SK-N-SH treated with all-trans-retinoic acid at 6 μM for 48 hours (cell line): ENCODE results near the gene FSIP1.

Experiments
- ATAC-seq: fragments of 200-7000 bp; cut with Tn5 transposase; 3 replicates; pipeline ENCODE4 v1.9.1; 2020; ENCODE audit warnings: mild to moderate bottlenecking, moderate library complexity
- ARNTL ChIP-seq: fragments of 450-650 bp; formaldehyde crosslinking; IDR thresholded peaks from 2 replicates; pipeline ENCODE4 v1.5.0; 2020; ENCODE audit warnings: low read depth, mild to moderate bottlenecking, moderate library complexity, borderline replicate concordance
- BACH2 ChIP-seq: fragments of 250-450 bp; sonication (Bioruptor Pico); IDR thresholded peaks from 2 replicates; pipeline ENCODE4 v1.9.0; 2021; ENCODE audit warnings: mild to moderate bottlenecking, borderline replicate concordance
- CSDC2 ChIP-seq: fragments of 250-450 bp; sonication (Bioruptor Pico); IDR thresholded peaks from 2 replicates; pipeline ENCODE4 v1.5.0; 2020; ENCODE audit warnings: mild to moderate bottlenecking, moderate library complexity
- CSRNP3 ChIP-seq: fragments of 250-450 bp; sonication (Bioruptor Pico); IDR thresholded peaks from 2 replicates; pipeline ENCODE4 v1.5.1; 2021; ENCODE audit warnings: mild to moderate bottlenecking, moderate library complexity
- ESRRG ChIP-seq: fragments of 250-450 bp; sonication (Bioruptor Pico); IDR thresholded peaks from 2 replicates; pipeline ENCODE4 v1.6.1; 2021; ENCODE audit warnings: mild to moderate bottlenecking
- GLIS3 ChIP-seq: fragments of 250-450 bp; sonication (Bioruptor Pico); IDR thresholded peaks from 2 replicates; pipeline ENCODE4 v1.5.0; 2020; ENCODE audit warnings: mild to moderate bottlenecking, moderate library complexity
- PPARA ChIP-seq: fragments of 250-450 bp; sonication (Bioruptor Pico); IDR thresholded peaks from 2 replicates; pipeline ENCODE4 v1.5.0; 2020; ENCODE audit warnings: mild to moderate bottlenecking, borderline replicate concordance
- RARB ChIP-seq: fragments of 250-450 bp; sonication (Bioruptor Pico); IDR thresholded peaks from 2 replicates; pipeline ENCODE4 v1.8.0; 2021; ENCODE audit warnings: mild to moderate bottlenecking, moderate library complexity
- SNAI2 ChIP-seq: fragments of 250-450 bp; sonication (Bioruptor Pico); IDR thresholded peaks from 2 replicates; pipeline ENCODE4 v1.5.0; 2020; ENCODE audit warnings: mild to moderate bottlenecking, moderate library complexity
- TCF4 ChIP-seq: fragments of 250-450 bp; sonication (Bioruptor Pico); IDR thresholded peaks from 2 replicates; pipeline ENCODE4 v1.8.0; 2021; ENCODE audit warnings: mild to moderate bottlenecking, moderate library complexity, borderline replicate concordance
- TOX ChIP-seq: fragments of 250-450 bp; sonication (Bioruptor Pico); IDR thresholded peaks from 2 replicates; pipeline ENCODE4 v1.8.0; 2021; ENCODE audit warnings: mild to moderate bottlenecking, moderate library complexity, borderline replicate concordance
- ZC3H10 ChIP-seq: fragments of 250-450 bp; sonication (Bioruptor Pico); IDR thresholded peaks from 2 replicates; pipeline ENCODE4 v1.5.1; 2021; ENCODE audit warnings: mild to moderate bottlenecking, moderate library complexity
- ZFP3 ChIP-seq: fragments of 250-450 bp; sonication (Bioruptor Pico); IDR thresholded peaks from 2 replicates; pipeline ENCODE4 v1.5.0; 2020; ENCODE audit warnings: mild to moderate bottlenecking, moderate library complexity
- ZFP30 ChIP-seq: fragments of 450-650 bp; formaldehyde crosslinking; IDR thresholded peaks from 2 replicates; pipeline ENCODE4 v1.5.0; 2022; ENCODE audit warnings: mild to moderate bottlenecking, moderate library complexity
- ZNF565 ChIP-seq: fragments of 450-650 bp; formaldehyde crosslinking; conservative IDR thresholded peaks from 2 replicates; pipeline ENCODE4 v1.5.0; 2020; ENCODE audit warnings: low read depth, mild to moderate bottlenecking, moderate library complexity
- ZNF70 ChIP-seq: fragments of 450-650 bp; formaldehyde crosslinking; IDR thresholded peaks from 2 replicates; pipeline ENCODE4 v1.5.0; 2020; ENCODE audit warnings: mild to moderate bottlenecking, moderate library complexity
- TF ChIP-seq, protein P1 (sequence below): fragments of 250-450 bp; sonication (Bioruptor Pico); IDR thresholded peaks from 2 replicates; pipeline ENCODE4 v1.8.0; 2021; ENCODE audit warnings: low read depth, mild to moderate bottlenecking, moderate library complexity, borderline replicate concordance
- TF ChIP-seq, protein P2 (sequence below): fragments of 250-450 bp; sonication (Bioruptor Pico); IDR thresholded peaks from 2 replicates; pipeline ENCODE4 v1.5.0; 2020; ENCODE audit warnings: mild to moderate bottlenecking, moderate library complexity
- TF ChIP-seq, protein P3 (sequence below): fragments of 250-450 bp; sonication (Bioruptor Pico); IDR thresholded peaks from 2 replicates; pipeline ENCODE4 v1.5.1; 2020; ENCODE audit warnings: low read depth, mild to moderate bottlenecking, moderate library complexity

The FSIP1 gene

GRCh38 chr15:39597336-39597735 lies 185.3 kb downstream of the FSIP1 start (continued):
- TF ChIP-seq, protein P1, sequence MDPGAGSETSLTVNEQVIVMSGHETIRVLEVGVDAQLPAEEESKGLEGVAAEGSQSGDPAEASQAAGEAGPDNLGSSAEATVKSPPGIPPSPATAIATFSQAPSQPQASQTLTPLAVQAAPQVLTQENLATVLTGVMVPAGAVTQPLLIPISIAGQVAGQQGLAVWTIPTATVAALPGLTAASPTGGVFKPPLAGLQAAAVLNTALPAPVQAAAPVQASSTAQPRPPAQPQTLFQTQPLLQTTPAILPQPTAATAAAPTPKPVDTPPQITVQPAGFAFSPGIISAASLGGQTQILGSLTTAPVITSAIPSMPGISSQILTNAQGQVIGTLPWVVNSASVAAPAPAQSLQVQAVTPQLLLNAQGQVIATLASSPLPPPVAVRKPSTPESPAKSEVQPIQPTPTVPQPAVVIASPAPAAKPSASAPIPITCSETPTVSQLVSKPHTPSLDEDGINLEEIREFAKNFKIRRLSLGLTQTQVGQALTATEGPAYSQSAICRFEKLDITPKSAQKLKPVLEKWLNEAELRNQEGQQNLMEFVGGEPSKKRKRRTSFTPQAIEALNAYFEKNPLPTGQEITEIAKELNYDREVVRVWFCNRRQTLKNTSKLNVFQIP (CRISPR knock-in tag), result no peak
- no peak for TF ChIP-seq GLIS3 (CRISPR knock-in tag)

DNA sequence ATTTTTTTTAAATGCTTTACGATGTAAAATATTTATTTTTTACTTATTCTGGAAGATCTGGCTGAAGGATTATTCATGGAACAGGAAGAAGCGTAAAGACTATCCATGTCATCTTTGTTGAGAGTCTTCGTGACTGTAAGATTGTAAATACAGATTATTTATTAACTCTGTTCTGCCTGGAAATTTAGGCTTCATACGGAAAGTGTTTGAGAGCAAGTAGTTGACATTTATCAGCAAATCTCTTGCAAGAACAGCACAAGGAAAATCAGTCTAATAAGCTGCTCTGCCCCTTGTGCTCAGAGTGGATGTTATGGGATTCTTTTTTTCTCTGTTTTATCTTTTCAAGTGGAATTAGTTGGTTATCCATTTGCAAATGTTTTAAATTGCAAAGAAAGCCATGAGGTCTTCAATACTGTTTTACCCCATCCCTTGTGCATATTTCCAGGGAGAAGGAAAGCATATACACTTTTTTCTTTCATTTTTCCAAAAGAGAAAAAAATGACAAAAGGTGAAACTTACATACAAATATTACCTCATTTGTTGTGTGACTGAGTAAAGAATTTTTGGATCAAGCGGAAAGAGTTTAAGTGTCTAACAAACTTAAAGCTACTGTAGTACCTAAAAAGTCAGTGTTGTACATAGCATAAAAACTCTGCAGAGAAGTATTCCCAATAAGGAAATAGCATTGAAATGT lies 186.1 kb downstream of the FSIP1 start:
- no peak for ATAC-seq
- TF ChIP-seq TOX (CRISPR knock-in tag) (no peak), SNAI2 (CRISPR knock-in tag) (no peak), ESRRG (no peak), GLIS3 (CRISPR knock-in tag) (no peak), ZFP30 (CRISPR knock-in tag) (no peak), RARB (no peak), ZNF70 (CRISPR knock-in tag) (no peak)
- TF ChIP-seq, protein P2, sequence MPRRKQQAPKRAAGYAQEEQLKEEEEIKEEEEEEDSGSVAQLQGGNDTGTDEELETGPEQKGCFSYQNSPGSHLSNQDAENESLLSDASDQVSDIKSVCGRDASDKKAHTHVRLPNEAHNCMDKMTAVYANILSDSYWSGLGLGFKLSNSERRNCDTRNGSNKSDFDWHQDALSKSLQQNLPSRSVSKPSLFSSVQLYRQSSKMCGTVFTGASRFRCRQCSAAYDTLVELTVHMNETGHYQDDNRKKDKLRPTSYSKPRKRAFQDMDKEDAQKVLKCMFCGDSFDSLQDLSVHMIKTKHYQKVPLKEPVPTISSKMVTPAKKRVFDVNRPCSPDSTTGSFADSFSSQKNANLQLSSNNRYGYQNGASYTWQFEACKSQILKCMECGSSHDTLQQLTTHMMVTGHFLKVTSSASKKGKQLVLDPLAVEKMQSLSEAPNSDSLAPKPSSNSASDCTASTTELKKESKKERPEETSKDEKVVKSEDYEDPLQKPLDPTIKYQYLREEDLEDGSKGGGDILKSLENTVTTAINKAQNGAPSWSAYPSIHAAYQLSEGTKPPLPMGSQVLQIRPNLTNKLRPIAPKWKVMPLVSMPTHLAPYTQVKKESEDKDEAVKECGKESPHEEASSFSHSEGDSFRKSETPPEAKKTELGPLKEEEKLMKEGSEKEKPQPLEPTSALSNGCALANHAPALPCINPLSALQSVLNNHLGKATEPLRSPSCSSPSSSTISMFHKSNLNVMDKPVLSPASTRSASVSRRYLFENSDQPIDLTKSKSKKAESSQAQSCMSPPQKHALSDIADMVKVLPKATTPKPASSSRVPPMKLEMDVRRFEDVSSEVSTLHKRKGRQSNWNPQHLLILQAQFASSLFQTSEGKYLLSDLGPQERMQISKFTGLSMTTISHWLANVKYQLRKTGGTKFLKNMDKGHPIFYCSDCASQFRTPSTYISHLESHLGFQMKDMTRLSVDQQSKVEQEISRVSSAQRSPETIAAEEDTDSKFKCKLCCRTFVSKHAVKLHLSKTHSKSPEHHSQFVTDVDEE (CRISPR knock-in tag), result no peak
- TF ChIP-seq, all 23 proteins: peak for 0

DNA sequence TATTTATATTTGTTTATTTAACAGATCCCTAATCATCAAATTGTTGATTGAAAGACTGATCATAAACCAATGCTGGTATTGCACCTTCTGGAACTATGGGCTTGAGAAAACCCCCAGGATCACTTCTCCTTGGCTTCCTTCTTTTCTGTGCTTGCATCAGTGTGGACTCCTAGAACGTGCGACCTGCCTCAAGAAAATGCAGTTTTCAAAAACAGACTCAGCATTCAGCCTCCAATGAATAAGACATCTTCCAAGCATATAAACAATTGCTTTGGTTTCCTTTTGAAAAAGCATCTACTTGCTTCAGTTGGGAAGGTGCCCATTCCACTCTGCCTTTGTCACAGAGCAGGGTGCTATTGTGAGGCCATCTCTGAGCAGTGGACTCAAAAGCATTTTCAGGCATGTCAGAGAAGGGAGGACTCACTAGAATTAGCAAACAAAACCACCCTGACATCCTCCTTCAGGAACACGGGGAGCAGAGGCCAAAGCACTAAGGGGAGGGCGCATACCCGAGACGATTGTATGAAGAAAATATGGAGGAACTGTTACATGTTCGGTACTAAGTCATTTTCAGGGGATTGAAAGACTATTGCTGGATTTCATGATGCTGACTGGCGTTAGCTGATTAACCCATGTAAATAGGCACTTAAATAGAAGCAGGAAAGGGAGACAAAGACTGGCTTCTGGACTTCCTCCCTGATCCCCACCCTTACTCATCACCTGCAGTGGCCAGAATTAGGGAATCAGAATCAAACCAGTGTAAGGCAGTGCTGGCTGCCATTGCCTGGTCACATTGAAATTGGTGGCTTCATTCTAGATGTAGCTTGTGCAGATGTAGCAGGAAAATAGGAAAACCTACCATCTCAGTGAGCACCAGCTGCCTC lies 187.1 kb downstream of the FSIP1 start:
- no peak for ATAC-seq
- TF ChIP-seq, protein P3, sequence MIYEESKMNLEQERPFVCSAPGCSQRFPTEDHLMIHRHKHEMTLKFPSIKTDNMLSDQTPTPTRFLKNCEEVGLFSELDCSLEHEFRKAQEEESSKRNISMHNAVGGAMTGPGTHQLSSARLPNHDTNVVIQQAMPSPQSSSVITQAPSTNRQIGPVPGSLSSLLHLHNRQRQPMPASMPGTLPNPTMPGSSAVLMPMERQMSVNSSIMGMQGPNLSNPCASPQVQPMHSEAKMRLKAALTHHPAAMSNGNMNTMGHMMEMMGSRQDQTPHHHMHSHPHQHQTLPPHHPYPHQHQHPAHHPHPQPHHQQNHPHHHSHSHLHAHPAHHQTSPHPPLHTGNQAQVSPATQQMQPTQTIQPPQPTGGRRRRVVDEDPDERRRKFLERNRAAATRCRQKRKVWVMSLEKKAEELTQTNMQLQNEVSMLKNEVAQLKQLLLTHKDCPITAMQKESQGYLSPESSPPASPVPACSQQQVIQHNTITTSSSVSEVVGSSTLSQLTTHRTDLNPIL (CRISPR knock-in tag), result no peak
- TF ChIP-seq CSRNP3 (CRISPR knock-in tag) (no peak), RARB (no peak), CSDC2 (CRISPR knock-in tag) (no peak), ZC3H10 (no peak), ZFP3 (CRISPR knock-in tag) (no peak), PPARA (CRISPR knock-in tag) (no peak), TCF4 (CRISPR knock-in tag) (no peak), ZNF70 (CRISPR knock-in tag) (no peak), BACH2 (CRISPR knock-in tag) (no peak), TOX (CRISPR knock-in tag) (no peak), ARNTL (CRISPR knock-in tag) (no peak), ZNF565 (no peak)
- TF ChIP-seq, all 23 proteins: peak for 0
